H9 (cell line): ENCODE measurements around the gene SLC25A19. TPM values are rescaled to one million over a fixed set of nuclear protein-coding genes. Genes with fewer than 3 reads are reported as not detected.
A peak's percentile ranks its signal among the peaks of the same experiment; 100 is the strongest.

Experiments used
- DNase-seq: peaks from one replicate; pipeline ENCODE4 v3.0.0-alpha.2; 2017
- H2AFZ ChIP-seq: one replicate; pipeline ENCODE4 v1.6.1; 2013; ENCODE audit warnings: mild to moderate bottlenecking, low read length, control low read depth, moderate library complexity
- H2AK5ac ChIP-seq: 2 replicates; pipeline ENCODE4 v1.6.1; 2013; ENCODE audit warnings: low read length, control low read depth, mixed read lengths; ENCODE audit not compliant: insufficient read length
- H2BK120ac ChIP-seq: one replicate; pipeline ENCODE4 v1.6.1; 2013; ENCODE audit warnings: low read depth, mild to moderate bottlenecking, low read length, control low read depth, inconsistent platforms; ENCODE audit not compliant: poor library complexity, severe bottlenecking
- H2BK12ac ChIP-seq: 2 replicates; pipeline ENCODE4 v1.6.1; 2013; ENCODE audit warnings: low read length, control low read depth, mixed read lengths, low read depth; ENCODE audit not compliant: insufficient read length
- H2BK15ac ChIP-seq: 2 replicates; pipeline ENCODE4 v1.6.1; 2013; ENCODE audit warnings: low read depth, low read length, control low read depth
- H2BK20ac ChIP-seq: one replicate; pipeline ENCODE4 v1.6.1; 2013; ENCODE audit warnings: low read depth, mild to moderate bottlenecking, low read length, control low read depth, inconsistent platforms; ENCODE audit not compliant: poor library complexity, severe bottlenecking
- H2BK5ac ChIP-seq: 2 replicates; pipeline ENCODE4 v1.6.1; 2013; ENCODE audit warnings: low read length, control low read depth, mixed read lengths; ENCODE audit not compliant: insufficient read length
- H3K14ac ChIP-seq: 2 replicates; pipeline ENCODE4 v1.6.1; 2013; ENCODE audit warnings: low read length, control low read depth; ENCODE audit not compliant: insufficient read depth
- H3K18ac ChIP-seq: 2 replicates; pipeline ENCODE4 v1.6.1; 2013; ENCODE audit warnings: low read depth, mild to moderate bottlenecking, mixed read lengths, low read length, control low read depth; ENCODE audit not compliant: insufficient read length
- H3K23ac ChIP-seq: 2 replicates; pipeline ENCODE4 v1.6.1; 2013; ENCODE audit warnings: low read length, control low read depth, mixed read lengths, low read depth; ENCODE audit not compliant: insufficient read length
- H3K23me2 ChIP-seq: 2 replicates; pipeline ENCODE4 v1.6.1; 2013; ENCODE audit warnings: low read depth, mild to moderate bottlenecking, mixed read lengths, low read length, control low read depth; ENCODE audit not compliant: insufficient read length, poor library complexity, severe bottlenecking
- H3K27ac ChIP-seq: 2 replicates; pipeline ENCODE4 v1.5.1; 2013; ENCODE audit warnings: low read length, control low read depth, mixed read lengths, low read depth; ENCODE audit not compliant: insufficient read length
- H3K27me3 ChIP-seq: 2 replicates; pipeline ENCODE4 v1.6.1; 2013; ENCODE audit warnings: low read length, control low read depth, inconsistent platforms; ENCODE audit not compliant: insufficient read depth
- H3K4ac ChIP-seq: 2 replicates; pipeline ENCODE4 v1.6.1; 2013; ENCODE audit warnings: low read depth, mild to moderate bottlenecking, control low read depth, inconsistent platforms, low read length, moderate library complexity
- H3K4me1 ChIP-seq: 2 replicates; pipeline ENCODE4 v1.6.1; 2013; ENCODE audit warnings: low read length, control low read depth, inconsistent platforms; ENCODE audit not compliant: insufficient read depth
- H3K4me2 ChIP-seq: 2 replicates; pipeline ENCODE4 v1.6.1; 2013; ENCODE audit warnings: low read length, control low read depth, mixed read lengths; ENCODE audit not compliant: insufficient read length, insufficient read depth
- H3K56ac ChIP-seq: 2 replicates; pipeline ENCODE4 v1.6.1; 2013; ENCODE audit warnings: low read depth, mild to moderate bottlenecking, mixed read lengths, low read length, control low read depth; ENCODE audit not compliant: insufficient read length
- H3K79me1 ChIP-seq: 2 replicates; pipeline ENCODE4 v1.6.1; 2013; ENCODE audit warnings: low read depth, mild to moderate bottlenecking, moderate library complexity, low read length, control low read depth, inconsistent platforms; ENCODE audit not compliant: insufficient read depth, poor library complexity, severe bottlenecking
- H3K79me2 ChIP-seq: 2 replicates; pipeline ENCODE4 v1.6.1; 2013; ENCODE audit warnings: low read length, control low read depth, inconsistent platforms; ENCODE audit not compliant: insufficient read depth
- H3K9ac ChIP-seq: 2 replicates; pipeline ENCODE4 v1.6.1; 2013; ENCODE audit warnings: low read length, control low read depth, mixed read lengths; ENCODE audit not compliant: insufficient read length; ENCODE audit errors: extremely low read depth
- H3K9me3 ChIP-seq: one replicate; pipeline ENCODE4 v1.6.1; 2013; ENCODE audit warnings: low read depth, low read length, inconsistent platforms; ENCODE audit not compliant: control insufficient read depth
- H3T11ph ChIP-seq: one replicate; pipeline ENCODE4 v1.6.1; 2013; ENCODE audit warnings: mild to moderate bottlenecking, low read length, control low read depth, inconsistent platforms
- H4K20me1 ChIP-seq: one replicate; pipeline ENCODE4 v1.6.1; 2013; ENCODE audit not compliant: control insufficient read depth, insufficient read length, insufficient read depth
- H4K5ac ChIP-seq: 2 replicates; pipeline ENCODE4 v1.6.1; 2013; ENCODE audit warnings: low read depth, mild to moderate bottlenecking, mixed read lengths, low read length, control low read depth; ENCODE audit not compliant: insufficient read length
- H4K8ac ChIP-seq: replicated peaks from 2 replicates; pipeline ENCODE4 v1.6.1; 2013; ENCODE audit warnings: low read length, control low read depth, mixed read lengths, low read depth; ENCODE audit not compliant: insufficient read length
- H4K91ac ChIP-seq: 2 replicates; pipeline ENCODE4 v1.6.1; 2013; ENCODE audit warnings: low read depth, mild to moderate bottlenecking, moderate library complexity, mixed read lengths, low read length, control low read depth; ENCODE audit not compliant: insufficient read length
- H3K27ac Mint-ChIP-seq, 3 experiments: 2 replicates in 2 of 3; 3 replicates in 1 of 3; pipeline ENCODE4 v1.8.0; 2020 to 2021; ENCODE audit warnings: mixed read lengths in 3 of 3, mild to moderate bottlenecking in 1 of 3, moderate library complexity in 1 of 3
- H3K27me3 Mint-ChIP-seq: 2 replicates; pipeline ENCODE4 v1.8.0; 2021; ENCODE audit warnings: low read depth, mild to moderate bottlenecking, moderate library complexity, mixed read lengths
- H3K36me3 Mint-ChIP-seq, 3 experiments: 2 replicates in 2 of 3; 3 replicates in 1 of 3; pipeline ENCODE4 v1.8.0; 2020 to 2021; ENCODE audit warnings: low read depth in 3 of 3, mixed read lengths in 3 of 3; ENCODE audit not compliant: insufficient read depth in 1 of 3
- H3K4me1 Mint-ChIP-seq, 2 experiments: 2 replicates each; pipeline ENCODE4 v1.8.0; 2020; ENCODE audit warnings: mixed read lengths in 2 of 2
- H3K4me3 Mint-ChIP-seq, 2 experiments: 2 replicates in 1 of 2; 3 replicates in 1 of 2; pipeline ENCODE4 v1.8.0; 2020 to 2021; ENCODE audit warnings: mild to moderate bottlenecking in 2 of 2, mixed read lengths in 2 of 2, moderate library complexity in 1 of 2
- H3K9me3 Mint-ChIP-seq, 2 experiments: 2 replicates in 1 of 2; 3 replicates in 1 of 2; pipeline ENCODE4 v1.8.0; 2020; ENCODE audit warnings: mild to moderate bottlenecking in 2 of 2, mixed read lengths in 2 of 2, moderate library complexity in 1 of 2
- WGBS: extraction: QIAGEN DNeasy Blood & Tissue Kit; methylation state at CpG from one replicate; pipeline ENCODE4 v1.1.7; 2013; ENCODE audit warnings: missing lambda C conversion rate, low lambda C conversion rate, mixed read lengths; ENCODE audit not compliant: insufficient read length; ENCODE audit errors: extremely low coverage; 5-methylcytosine and 5-hydroxymethylcytosine counted together
- total RNA-seq: library from RNA; stranded (reverse); gene quantifications from 2 replicates; pipeline ENCODE4 v1.2.1, GENCODE V29; 2021
- TF ChIP-seq, protein P1 (sequence below): fragments of 200-600 bp; sonication (generic); conservative IDR thresholded peaks from 3 replicates; pipeline ENCODE4 v1.8.0; 2021; ENCODE audit warnings: antibody characterized with exemption, mild to moderate bottlenecking

Gene SLC25A19
- total RNA-seq, 1 experiment from 2014 or later: 24.2 TPM

DNA sequence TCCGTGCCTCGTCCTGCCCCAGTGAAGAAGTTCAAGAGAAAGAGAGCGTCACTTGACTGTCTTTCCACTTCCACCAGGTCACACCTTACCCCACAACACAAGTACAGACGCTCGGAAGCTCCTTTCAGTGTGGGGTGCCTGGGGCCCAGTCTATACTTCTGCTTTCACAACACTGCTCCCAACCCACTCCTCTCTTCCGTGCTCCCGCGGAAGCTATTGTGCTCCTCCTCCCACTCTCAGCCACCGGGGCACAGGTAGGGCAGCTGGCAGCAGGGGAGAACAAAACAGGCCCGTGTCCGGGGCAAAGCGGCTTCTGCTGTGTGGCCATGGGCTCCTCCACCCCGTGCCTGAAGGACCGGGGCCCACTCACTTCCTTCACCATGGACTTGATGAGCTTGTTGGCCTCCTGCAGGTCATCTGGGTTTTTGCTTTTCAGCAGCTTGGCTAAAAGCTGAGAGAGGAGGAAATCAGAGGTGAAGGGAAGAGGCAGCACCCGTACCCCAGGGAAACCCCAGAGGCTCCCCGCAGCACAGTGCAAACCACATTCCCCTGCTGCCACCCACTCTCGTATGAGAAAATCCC lies 46.7 kb downstream of the SLC25A19 start:
- Histone ChIP-seq H3K4ac (no peak overlapping the region), H3K27me3 (no peaks in the 10 kb centered on the region), H2BK120ac (no peak overlapping the region), H3K4me2 (no peak overlapping the region), H3K23me2 (no peaks in the 10 kb centered on the region), H4K91ac (no peak overlapping the region), H3K27ac (no peak overlapping the region), H3K56ac (no peak overlapping the region), H2BK5ac (no peak overlapping the region), H4K20me1 (peaks cover 4% of the 10 kb centered on the region), H2AFZ (no peak overlapping the region), H2AK5ac (no peak overlapping the region), H2BK12ac (no peak overlapping the region), H3K9me3 (no peaks in the 10 kb centered on the region), H4K8ac (no peak overlapping the region), H3K9ac (no peak overlapping the region), H4K5ac (no peak overlapping the region), H3K79me2 (peaks cover 1% of the 10 kb centered on the region; the same call in 1 of the 2 replicates), H3T11ph (no peak overlapping the region), H3K14ac (no peak overlapping the region), H3K23ac (no peak overlapping the region), H2BK15ac (no peak overlapping the region), H3K79me1 (no peaks in the 10 kb centered on the region), H2BK20ac (no peak overlapping the region), H3K4me1 (no peaks in the 10 kb centered on the region), H3K18ac (no peak overlapping the region)
- peaks cover 33 to 76% (median 76%) of the 10 kb centered on the region in 3 experiments; a peak in 6 of 7 replicates for H3K36me3 Mint-ChIP-seq
- no peak for DNase-seq
- no peaks in the 10 kb centered on the region for H3K27me3 Mint-ChIP-seq
- H3K9me3 Mint-ChIP-seq: no peaks in the 10 kb centered on the region
- TF ChIP-seq, protein P1, sequence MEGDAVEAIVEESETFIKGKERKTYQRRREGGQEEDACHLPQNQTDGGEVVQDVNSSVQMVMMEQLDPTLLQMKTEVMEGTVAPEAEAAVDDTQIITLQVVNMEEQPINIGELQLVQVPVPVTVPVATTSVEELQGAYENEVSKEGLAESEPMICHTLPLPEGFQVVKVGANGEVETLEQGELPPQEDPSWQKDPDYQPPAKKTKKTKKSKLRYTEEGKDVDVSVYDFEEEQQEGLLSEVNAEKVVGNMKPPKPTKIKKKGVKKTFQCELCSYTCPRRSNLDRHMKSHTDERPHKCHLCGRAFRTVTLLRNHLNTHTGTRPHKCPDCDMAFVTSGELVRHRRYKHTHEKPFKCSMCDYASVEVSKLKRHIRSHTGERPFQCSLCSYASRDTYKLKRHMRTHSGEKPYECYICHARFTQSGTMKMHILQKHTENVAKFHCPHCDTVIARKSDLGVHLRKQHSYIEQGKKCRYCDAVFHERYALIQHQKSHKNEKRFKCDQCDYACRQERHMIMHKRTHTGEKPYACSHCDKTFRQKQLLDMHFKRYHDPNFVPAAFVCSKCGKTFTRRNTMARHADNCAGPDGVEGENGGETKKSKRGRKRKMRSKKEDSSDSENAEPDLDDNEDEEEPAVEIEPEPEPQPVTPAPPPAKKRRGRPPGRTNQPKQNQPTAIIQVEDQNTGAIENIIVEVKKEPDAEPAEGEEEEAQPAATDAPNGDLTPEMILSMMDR: no peak
- peaks cover 8 to 15% of the 10 kb centered on the region in 2 experiments for H3K4me1 Mint-ChIP-seq
- no CpG with 5 or more reads among the region's 17 CpGs for WGBS
- H3K4me3 Mint-ChIP-seq: no peak overlapping the region
- H3K27ac Mint-ChIP-seq: peak overlapping the region in 1 of 3 experiments; percentile 68; a peak in 1 of 7 replicates
